Epithelial cell of prostate (primary cell): ENCODE results near the gene AQP7.
"Not testable (repeated sequence)": the region's sequence is repeated elsewhere in the genome, so short reads cannot be mapped to it uniquely, and the experiment has no call there.

Experiments
- DNase-seq: peaks from one replicate; pipeline ENCODE4 v3.0.0-alpha.2; 2011; ENCODE audit warnings: low read depth, low spot score
- H3K27ac ChIP-seq: fragments of 450-650 bp; 2 replicates; pipeline ENCODE4 v1.5.1; 2017; ENCODE audit warnings: mild to moderate bottlenecking

Gene AQP7

GRCh38 chr9:33434317-33435105 lies 32.1 kb upstream of the AQP7 start:
- DNase-seq: no peak
- no peak overlapping the region for H3K27ac ChIP-seq

GRCh38 chr9:33433871-33434270 lies 31.5 kb upstream of the AQP7 start:
- DNase-seq: no peak

GRCh38 chr9:33431420-33431819 lies 29.1 kb upstream of the AQP7 start:
- DNase-seq: no peak

More at GRCh38 chr9:33433871-33434270, 31.5 kb upstream of the AQP7 start:
- no peak overlapping the region for H3K27ac ChIP-seq

GRCh38 chr9:33430942-33431341 lies 28.6 kb upstream of the AQP7 start:
- H3K27ac ChIP-seq: no peak overlapping the region
- no peak for DNase-seq

More at GRCh38 chr9:33431420-33431819, 29.1 kb upstream of the AQP7 start:
- no peak overlapping the region for H3K27ac ChIP-seq

GRCh38 chr9:33429256-33429985 lies 27.1 kb upstream of the AQP7 start:
- no peak for DNase-seq
- H3K27ac ChIP-seq: no peak overlapping the region

- H3K27ac ChIP-seq: no peak overlapping the region
Measured at GRCh38 chr9:33426843-33427293, 24.5 kb upstream of the AQP7 start.

GRCh38 chr9:33425128-33425533 lies 22.8 kb upstream of the AQP7 start:
- no peak for DNase-seq
- H3K27ac ChIP-seq: peak overlapping the region; percentile 14

More at GRCh38 chr9:33426843-33427293, 24.5 kb upstream of the AQP7 start:
- no peak for DNase-seq

- not testable (repeated sequence) for DNase-seq
- peak overlapping the region; percentile 14 for H3K27ac ChIP-seq
Measured at GRCh38 chr9:33424492-33424891, 22.1 kb upstream of the AQP7 start.

GRCh38 chr9:33424043-33424442 lies 21.7 kb upstream of the AQP7 start:
- H3K27ac ChIP-seq, DNase-seq: not testable (repeated sequence)

GRCh38 chr9:33419708-33420303 lies 17.4 kb upstream of the AQP7 start:
- DNase-seq: no peak

GRCh38 chr9:33418090-33418489 lies 15.7 kb upstream of the AQP7 start:
- no peak for DNase-seq
- H3K27ac ChIP-seq: peak overlapping the region; percentile 26

More at GRCh38 chr9:33419708-33420303, 17.4 kb upstream of the AQP7 start:
- no peak overlapping the region for H3K27ac ChIP-seq

GRCh38 chr9:33416996-33417395 lies 14.6 kb upstream of the AQP7 start:
- DNase-seq: no peak

GRCh38 chr9:33415501-33416038 lies 13.2 kb upstream of the AQP7 start:
- peak overlapping the region; percentile 51 for H3K27ac ChIP-seq
- peak; percentile 83 for DNase-seq

More at GRCh38 chr9:33416996-33417395, 14.6 kb upstream of the AQP7 start:
- H3K27ac ChIP-seq: no peak overlapping the region

GRCh38 chr9:33414889-33415500 lies 12.6 kb upstream of the AQP7 start:
- no peak for DNase-seq

GRCh38 chr9:33414268-33414667 lies 11.9 kb upstream of the AQP7 start:
- no peak for DNase-seq
- H3K27ac ChIP-seq: no peak overlapping the region

More at GRCh38 chr9:33414889-33415500, 12.6 kb upstream of the AQP7 start:
- peak overlapping the region; percentile 51 for H3K27ac ChIP-seq

- DNase-seq: no peak
- H3K27ac ChIP-seq: no peak overlapping the region
Measured at GRCh38 chr9:33408087-33408486, 5.7 kb upstream of the AQP7 start.

GRCh38 chr9:33407061-33407460 lies 4.7 kb upstream of the AQP7 start:
- DNase-seq: no peak
- H3K27ac ChIP-seq: no peak overlapping the region

- no peak overlapping the region for H3K27ac ChIP-seq
- DNase-seq: no peak
Measured at GRCh38 chr9:33404788-33405362, 2.5 kb upstream of the AQP7 start.

GRCh38 chr9:33403941-33404787 lies 1.8 kb upstream of the AQP7 start:
- DNase-seq: no peak
- no peak overlapping the region for H3K27ac ChIP-seq
